ENCODE data around the gene RAPGEF4. TPM values are rescaled to one million over a fixed set of nuclear protein-coding genes. Genes with fewer than 3 reads are reported as not detected.

The RAPGEF4 gene
- total RNA-seq, 2 experiments from 2014 or later = 0.85 to 1.3 TPM

GRCh38 chr2:172698041-172698863, 37.4 kb upstream of the RAPGEF4 start:
- intact Hi-C loops (cut with micrococcal nuclease) = no loop called here
- Mint-ChIP-seq H3K9me3 (peaks cover 1% of the 10 kb centered on the region), H3K4me3 (no peak overlapping the region), H3K27me3 (no peaks in the 10 kb centered on the region), H3K27ac (no peak overlapping the region), H3K4me1 (ENCODE audit: low read depth) (peaks cover 26% of the 10 kb centered on the region), H3K36me3 (ENCODE audit: low read depth) (no peaks in the 10 kb centered on the region)
- ATAC-seq (peak; percentile 93), DNase-seq (peak; percentile 24)
- TF ChIP-seq, protein P1, sequence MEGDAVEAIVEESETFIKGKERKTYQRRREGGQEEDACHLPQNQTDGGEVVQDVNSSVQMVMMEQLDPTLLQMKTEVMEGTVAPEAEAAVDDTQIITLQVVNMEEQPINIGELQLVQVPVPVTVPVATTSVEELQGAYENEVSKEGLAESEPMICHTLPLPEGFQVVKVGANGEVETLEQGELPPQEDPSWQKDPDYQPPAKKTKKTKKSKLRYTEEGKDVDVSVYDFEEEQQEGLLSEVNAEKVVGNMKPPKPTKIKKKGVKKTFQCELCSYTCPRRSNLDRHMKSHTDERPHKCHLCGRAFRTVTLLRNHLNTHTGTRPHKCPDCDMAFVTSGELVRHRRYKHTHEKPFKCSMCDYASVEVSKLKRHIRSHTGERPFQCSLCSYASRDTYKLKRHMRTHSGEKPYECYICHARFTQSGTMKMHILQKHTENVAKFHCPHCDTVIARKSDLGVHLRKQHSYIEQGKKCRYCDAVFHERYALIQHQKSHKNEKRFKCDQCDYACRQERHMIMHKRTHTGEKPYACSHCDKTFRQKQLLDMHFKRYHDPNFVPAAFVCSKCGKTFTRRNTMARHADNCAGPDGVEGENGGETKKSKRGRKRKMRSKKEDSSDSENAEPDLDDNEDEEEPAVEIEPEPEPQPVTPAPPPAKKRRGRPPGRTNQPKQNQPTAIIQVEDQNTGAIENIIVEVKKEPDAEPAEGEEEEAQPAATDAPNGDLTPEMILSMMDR (IDR thresholded peaks at IDR 0.05) = no peak
- POLR2A ChIA-PET = interaction anchor here (0.7 to 1.0 kb wide), 2 partner anchors 29 to 144 kb away, joined by 3 to 4 read pairs; no protein-coding TSS in a partner anchor
- CTCF ChIA-PET = interaction anchor here (0.8 to 1.4 kb wide), 4 partner anchors 8 to 104 kb away, joined by 3 to 7 read pairs (median 3); no protein-coding TSS in a partner anchor

DNA sequence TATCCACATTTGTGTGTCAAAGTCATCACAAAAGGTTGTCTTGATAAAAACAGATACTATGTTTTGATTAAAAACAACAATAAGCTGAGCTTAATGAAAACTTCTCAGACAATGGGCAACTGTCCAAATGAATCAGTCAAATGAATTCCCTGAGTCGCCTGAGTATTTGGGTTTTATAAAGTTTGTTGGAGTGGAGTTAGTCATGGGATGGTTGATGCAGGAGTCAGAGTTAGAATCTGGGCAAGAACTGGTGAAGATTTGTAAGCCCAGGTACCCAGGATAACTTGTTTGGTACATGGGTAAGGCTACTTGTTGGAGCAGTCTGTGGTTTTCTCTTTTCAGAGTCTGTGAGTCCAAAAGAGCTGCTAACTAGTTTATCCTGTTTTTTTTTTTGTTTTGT, 34.4 kb upstream of the RAPGEF4 start:
- DNase-seq = no peak
- ChIA-PET POLR2A (no interaction called here), CTCF (interaction anchor here (0.7 to 1.1 kb wide), 3 partner anchors 9 to 240 kb away, joined by 3 to 6 read pairs (median 4); no protein-coding TSS in a partner anchor)
- Mint-ChIP-seq H3K27ac (no peak overlapping the region), H3K27me3 (no peaks in the 10 kb centered on the region), H3K9me3 (peaks cover 1% of the 10 kb centered on the region), H3K4me1 (ENCODE audit: low read depth) (peaks cover 16% of the 10 kb centered on the region), H3K4me3 (no peak overlapping the region), H3K36me3 (ENCODE audit: low read depth) (no peaks in the 10 kb centered on the region)
- TF ChIP-seq, protein P1 (IDR thresholded peaks at IDR 0.05) = no peak
- no peak for ATAC-seq
- intact Hi-C loops (cut with micrococcal nuclease) = no loop called here

- Mint-ChIP-seq H3K27ac (no peak overlapping the region), H3K4me3 (no peak overlapping the region), H3K4me1 (ENCODE audit: low read depth) (peaks cover 14% of the 10 kb centered on the region), H3K9me3 (peaks cover 1% of the 10 kb centered on the region), H3K27me3 (no peaks in the 10 kb centered on the region), H3K36me3 (ENCODE audit: low read depth) (no peaks in the 10 kb centered on the region)
- intact Hi-C loops (cut with micrococcal nuclease) = no loop called here
- CTCF ChIA-PET = no interaction called here
- TF ChIP-seq, protein P1 (IDR thresholded peaks at IDR 0.05) = no peak
- ATAC-seq (no peak), DNase-seq (no peak)
- POLR2A ChIA-PET = no interaction called here
Measured at GRCh38 chr2:172702451-172702850, 33.2 kb upstream of the RAPGEF4 start.

GRCh38 chr2:172704072-172704936, 31.3 kb upstream of the RAPGEF4 start:
- intact Hi-C loops (cut with micrococcal nuclease) = no loop called here
- H3K36me3 Mint-ChIP-seq (ENCODE audit: low read depth) = no peaks in the 10 kb centered on the region
- no peak overlapping the region for H3K27ac Mint-ChIP-seq
- H3K27me3 Mint-ChIP-seq = peaks cover 2% of the 10 kb centered on the region
- TF ChIP-seq, protein P1 (IDR thresholded peaks at IDR 0.05) = peak; percentile 53
- ChIA-PET POLR2A (no interaction called here), CTCF (interaction anchor here (0.7 kb wide), 1 partner anchor 11 kb away, joined by 3 read pairs; no protein-coding TSS in a partner anchor)
- H3K4me1 Mint-ChIP-seq (ENCODE audit: low read depth) = no peaks in the 10 kb centered on the region
- peaks cover 1% of the 10 kb centered on the region for H3K9me3 Mint-ChIP-seq
- DNase-seq (no peak), ATAC-seq (peak; percentile 37)
- H3K4me3 Mint-ChIP-seq = no peak overlapping the region

All from activated CD8-positive, alpha-beta T cell treated with anti-CD3 and anti-CD28 coated beads for 36 hours (primary cell).